IPS DF 6.9 (cell line): ENCODE data around the gene GATB.
"Not testable (repeated sequence)": the region's sequence is repeated elsewhere in the genome, so short reads cannot be mapped to it uniquely, and the experiment has no call there.

ENCODE experiments used
- DNase-seq: peaks from one replicate; pipeline ENCODE4 v3.0.0-alpha.2; 2013; ENCODE audit warnings: low read depth, low spot score
- H3K27ac ChIP-seq: one replicate; pipeline ENCODE4 v1.5.1; 2013; ENCODE audit warnings: low read length, control low read depth
- H3K27me3 ChIP-seq: 2 replicates; pipeline ENCODE4 v1.6.1; 2013; ENCODE audit warnings: mild to moderate bottlenecking, low read length; ENCODE audit not compliant: control insufficient read depth, insufficient read depth
- H3K36me3 ChIP-seq: 2 replicates; pipeline ENCODE4 v1.6.1; 2013; ENCODE audit warnings: low read length; ENCODE audit not compliant: control insufficient read depth, insufficient read depth
- H3K4me1 ChIP-seq: 2 replicates; pipeline ENCODE4 v1.6.1; 2013; ENCODE audit warnings: low read length; ENCODE audit not compliant: control insufficient read depth, insufficient read depth
- H3K4me3 ChIP-seq: 2 replicates; pipeline ENCODE4 v1.5.1; 2013; ENCODE audit warnings: mild to moderate bottlenecking, low read length
- H3K9me3 ChIP-seq: 2 replicates; pipeline ENCODE4 v1.6.1; 2013; ENCODE audit warnings: low read length, inconsistent platforms; ENCODE audit not compliant: control insufficient read depth, insufficient read depth
- WGBS: extraction: QIAGEN DNeasy Blood & Tissue Kit; methylation state at CpG from one replicate; pipeline ENCODE4 v1.1.7; 2013; ENCODE audit warnings: mixed read lengths, missing lambda C conversion rate; ENCODE audit not compliant: insufficient read length, insufficient coverage; 5-methylcytosine and 5-hydroxymethylcytosine counted together

Gene GATB

GRCh38 chr4:151736361-151736760 lies 24.4 kb downstream of the GATB start:
- no peaks in the 10 kb centered on the region for H3K27me3 ChIP-seq

GRCh38 chr4:151731670-151732069 lies 29.1 kb downstream of the GATB start:
- WGBS = no CpG with 5 or more reads among the region's 34 CpGs
- DNase-seq, H3K4me1 ChIP-seq, H3K36me3 ChIP-seq, H3K9me3 ChIP-seq, H3K27me3 ChIP-seq, H3K4me3 ChIP-seq, H3K27ac ChIP-seq: not testable (repeated sequence)

More at GRCh38 chr4:151736361-151736760, 24.4 kb downstream of the GATB start:
- no peak for DNase-seq
- no peaks in the 10 kb centered on the region for H3K36me3 ChIP-seq
- H3K27ac ChIP-seq = no peak overlapping the region
- H3K4me3 ChIP-seq = no peak overlapping the region
- H3K4me1 ChIP-seq = no peaks in the 10 kb centered on the region
- H3K9me3 ChIP-seq = no peaks in the 10 kb centered on the region; the same call in 1 of the 2 replicates
- WGBS = no CpG with 5 or more reads among the region's 1 CpG

- Histone ChIP-seq H3K27ac (no peak overlapping the region), H3K36me3 (no peaks in the 10 kb centered on the region), H3K9me3 (no peaks in the 10 kb centered on the region), H3K4me1 (no peaks in the 10 kb centered on the region; the same call in 1 of the 2 replicates), H3K27me3 (no peaks in the 10 kb centered on the region), H3K4me3 (no peak overlapping the region)
- DNase-seq = no peak
- WGBS = no CpG with 5 or more reads among the region's 12 CpGs
Observed at GRCh38 chr4:151729731-151730559, 30.9 kb downstream of the GATB start.

- DNase-seq = no peak
- Histone ChIP-seq H3K27ac (no peak overlapping the region), H3K9me3 (no peaks in the 10 kb centered on the region), H3K27me3 (no peaks in the 10 kb centered on the region), H3K4me1 (no peaks in the 10 kb centered on the region; the same call in 1 of the 2 replicates), H3K4me3 (no peak overlapping the region), H3K36me3 (no peaks in the 10 kb centered on the region)
- no CpG with 5 or more reads among the region's 2 CpGs for WGBS
Observed at GRCh38 chr4:151728679-151729078, 32.1 kb downstream of the GATB start.

- no peak overlapping the region for H3K27ac ChIP-seq
- H3K27me3 ChIP-seq = no peaks in the 10 kb centered on the region
- no peak for DNase-seq
- no peaks in the 10 kb centered on the region for H3K9me3 ChIP-seq
- no peaks in the 10 kb centered on the region; the same call in 1 of the 2 replicates for H3K4me1 ChIP-seq
- no peak overlapping the region for H3K4me3 ChIP-seq
- no CpG with 5 or more reads among the region's 1 CpG for WGBS
- H3K36me3 ChIP-seq = no peaks in the 10 kb centered on the region
Observed at GRCh38 chr4:151728006-151728405, 32.8 kb downstream of the GATB start.

- WGBS = no CpG with 5 or more reads among the region's 1 CpG
- Histone ChIP-seq H3K36me3 (no peaks in the 10 kb centered on the region), H3K4me1 (no peaks in the 10 kb centered on the region; the same call in 1 of the 2 replicates), H3K27me3 (no peaks in the 10 kb centered on the region), H3K27ac (no peak overlapping the region), H3K9me3 (no peaks in the 10 kb centered on the region), H3K4me3 (no peak overlapping the region)
- DNase-seq = no peak
Observed at GRCh38 chr4:151727365-151727764, 33.4 kb downstream of the GATB start.

GRCh38 chr4:151725087-151725486 lies 35.7 kb downstream of the GATB start:
- no peaks in the 10 kb centered on the region for H3K36me3 ChIP-seq
- no peak overlapping the region for H3K27ac ChIP-seq
- H3K4me3 ChIP-seq = no peak overlapping the region
- WGBS = no CpG with 5 or more reads among the region's 2 CpGs
- H3K4me1 ChIP-seq = no peaks in the 10 kb centered on the region; the same call in 1 of the 2 replicates
- no peaks in the 10 kb centered on the region for H3K9me3 ChIP-seq
- no peaks in the 10 kb centered on the region for H3K27me3 ChIP-seq
- no peak for DNase-seq

GRCh38 chr4:151721916-151722315 lies 38.9 kb downstream of the GATB start:
- WGBS = no CpG with 5 or more reads among the region's 2 CpGs
- Histone ChIP-seq H3K4me1 (no peaks in the 10 kb centered on the region; the same call in 1 of the 2 replicates), H3K36me3 (no peaks in the 10 kb centered on the region), H3K9me3 (no peaks in the 10 kb centered on the region), H3K4me3 (no peak overlapping the region), H3K27ac (no peak overlapping the region), H3K27me3 (no peaks in the 10 kb centered on the region)
- no peak for DNase-seq

- Histone ChIP-seq H3K4me3 (no peak overlapping the region), H3K4me1 (no peaks in the 10 kb centered on the region; the same call in 1 of the 2 replicates), H3K9me3 (no peaks in the 10 kb centered on the region), H3K27me3 (no peaks in the 10 kb centered on the region), H3K36me3 (no peaks in the 10 kb centered on the region), H3K27ac (no peak overlapping the region)
- no CpG with 5 or more reads among the region's 7 CpGs for WGBS
- DNase-seq = no peak
Observed at GRCh38 chr4:151721466-151721865, 39.3 kb downstream of the GATB start.

- no peaks in the 10 kb centered on the region for H3K36me3 ChIP-seq
- H3K9me3 ChIP-seq = no peaks in the 10 kb centered on the region
- no CpG with 5 or more reads among the region's 8 CpGs for WGBS
- H3K27ac ChIP-seq = no peak overlapping the region
- DNase-seq = no peak
- H3K4me3 ChIP-seq = no peak overlapping the region
- H3K27me3 ChIP-seq = no peaks in the 10 kb centered on the region
- no peaks in the 10 kb centered on the region; the same call in 1 of the 2 replicates for H3K4me1 ChIP-seq
Observed at GRCh38 chr4:151719956-151720334, 40.9 kb downstream of the GATB start.
